Central memory CD4-positive, alpha-beta T cell (primary cell): ENCODE results near the gene SIRT5.
A peak's percentile ranks its signal among the peaks of the same experiment; 100 is the strongest.

Source experiments
- DNase-seq: peaks from one replicate; pipeline ENCODE4 v3.0.0; 2022

The SIRT5 gene

DNA sequence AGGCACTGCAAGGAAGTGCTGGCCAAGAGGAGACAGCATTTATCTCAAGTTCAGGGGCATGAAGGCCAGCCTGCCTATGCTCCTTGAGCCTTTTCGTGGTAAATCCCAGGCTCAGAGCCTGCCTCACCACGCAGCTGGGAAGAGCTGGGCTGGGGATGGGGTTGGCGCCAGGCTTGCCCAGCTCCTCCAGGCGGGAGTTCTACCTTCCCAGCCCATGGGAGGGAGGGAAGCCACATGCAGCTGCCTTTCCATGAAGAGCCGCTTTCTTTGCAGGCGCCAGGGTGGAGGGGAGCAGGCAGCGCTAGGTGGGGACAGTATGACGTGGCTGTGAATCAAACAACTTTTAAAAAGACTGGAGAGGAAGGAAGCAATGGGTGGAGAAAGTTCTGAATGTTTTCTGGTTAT is 19.5 kb upstream of the SIRT5 start:
- no peak for DNase-seq

DNA sequence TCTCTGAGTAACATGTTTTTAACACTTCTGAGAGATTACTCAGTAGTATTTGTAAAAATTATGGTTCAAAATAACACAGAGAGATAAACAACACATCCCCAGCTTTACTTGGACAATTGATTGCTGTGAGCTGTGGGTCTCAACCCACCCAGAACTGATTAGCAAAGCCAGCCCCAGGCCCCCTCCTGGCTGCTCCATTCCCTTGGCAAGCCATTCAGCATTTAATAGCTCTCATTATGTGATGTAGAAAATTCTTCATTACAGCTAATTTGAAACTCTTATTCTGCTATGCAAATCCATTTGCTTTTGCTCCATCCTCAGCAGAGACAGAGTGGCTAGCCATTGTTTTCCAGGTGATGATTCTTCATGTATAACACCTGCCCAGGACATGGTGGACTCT is 16.6 kb upstream of the SIRT5 start:
- no peak for DNase-seq

DNA sequence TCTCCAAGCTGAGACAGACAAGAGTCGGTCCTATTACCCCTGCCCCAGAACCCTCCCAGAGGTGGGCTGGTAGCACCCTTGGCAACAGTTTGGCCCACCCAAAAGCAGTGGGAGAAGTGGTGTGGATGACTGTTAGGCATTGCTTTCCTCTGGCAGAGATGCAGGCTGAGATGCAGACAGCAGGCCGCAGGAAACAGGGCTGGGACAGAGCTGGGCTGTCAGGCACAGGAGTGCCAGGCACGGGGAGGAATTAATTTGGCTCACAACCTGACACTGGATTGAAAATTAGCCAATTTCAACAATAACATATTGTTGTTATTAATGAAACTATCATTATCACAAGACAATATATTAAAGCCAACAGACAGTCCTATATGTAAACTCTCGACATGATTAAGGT is 15.7 kb upstream of the SIRT5 start:
- DNase-seq, result no peak

DNA sequence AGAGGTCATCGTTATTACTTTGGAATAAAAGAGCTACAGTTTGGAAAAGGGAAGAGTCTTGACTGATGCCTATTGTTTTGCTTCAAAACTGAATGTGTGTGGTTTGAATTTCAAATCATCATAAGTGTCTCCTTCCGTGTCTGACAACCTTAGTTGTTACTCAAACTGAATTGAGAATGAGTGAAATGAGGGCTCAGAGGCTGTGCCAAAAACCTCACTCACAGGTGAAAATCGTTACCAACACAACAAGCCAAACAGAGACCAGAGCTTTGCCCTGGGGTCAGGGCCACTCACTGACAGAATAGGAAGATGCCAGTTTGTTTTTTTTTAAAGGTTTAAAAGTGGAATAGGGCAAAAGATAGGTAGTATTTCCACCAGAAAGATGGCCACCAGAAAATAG is 15.2 kb upstream of the SIRT5 start:
- no peak for DNase-seq

GRCh38 chr6:13559968-13560650 is 14.3 kb upstream of the SIRT5 start:
- no peak for DNase-seq

GRCh38 chr6:13560651-13561044 is 13.8 kb upstream of the SIRT5 start:
- DNase-seq, result no peak

DNA sequence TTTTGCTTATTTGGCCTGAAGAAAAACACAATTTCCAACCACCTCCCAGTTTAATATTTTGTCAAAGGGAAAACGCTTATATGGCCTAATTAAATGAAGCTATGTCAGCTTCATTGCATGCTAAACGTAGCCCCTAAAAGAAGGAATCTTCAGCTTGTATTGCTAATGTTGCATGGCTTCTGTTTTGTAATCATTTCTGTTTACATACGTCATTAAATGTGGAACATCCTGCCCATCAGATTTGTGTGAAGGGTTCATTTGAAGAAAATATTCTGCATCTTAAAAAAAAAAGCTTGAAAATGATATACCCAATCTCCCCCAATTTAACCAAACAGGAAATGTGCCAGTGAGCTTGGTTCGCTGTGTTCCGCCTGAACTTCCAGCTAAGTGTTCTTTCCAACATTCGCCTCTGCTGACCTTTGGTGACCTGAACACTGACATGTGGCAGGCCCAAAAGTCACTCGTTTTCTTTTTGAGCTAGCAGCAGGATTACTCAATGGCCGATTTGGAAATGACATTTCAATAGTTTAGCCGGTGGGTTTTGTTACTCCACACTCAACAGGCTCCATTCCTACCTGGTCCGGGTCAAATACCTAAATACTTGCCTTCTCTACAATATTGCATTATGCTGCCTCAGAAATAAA is 12.7 kb upstream of the SIRT5 start:
- no peak for DNase-seq

- no peak for DNase-seq
Measured at GRCh38 chr6:13563009-13563408, 11.4 kb upstream of the SIRT5 start.

GRCh38 chr6:13565921-13566320 is 8.5 kb upstream of the SIRT5 start:
- no peak for DNase-seq

GRCh38 chr6:13566500-13566899 is 7.9 kb upstream of the SIRT5 start:
- no peak for DNase-seq

GRCh38 chr6:13568970-13569369 is 5.4 kb upstream of the SIRT5 start:
- no peak for DNase-seq

- no peak for DNase-seq
Measured at GRCh38 chr6:13572240-13572639, 2.2 kb upstream of the SIRT5 start.

DNA sequence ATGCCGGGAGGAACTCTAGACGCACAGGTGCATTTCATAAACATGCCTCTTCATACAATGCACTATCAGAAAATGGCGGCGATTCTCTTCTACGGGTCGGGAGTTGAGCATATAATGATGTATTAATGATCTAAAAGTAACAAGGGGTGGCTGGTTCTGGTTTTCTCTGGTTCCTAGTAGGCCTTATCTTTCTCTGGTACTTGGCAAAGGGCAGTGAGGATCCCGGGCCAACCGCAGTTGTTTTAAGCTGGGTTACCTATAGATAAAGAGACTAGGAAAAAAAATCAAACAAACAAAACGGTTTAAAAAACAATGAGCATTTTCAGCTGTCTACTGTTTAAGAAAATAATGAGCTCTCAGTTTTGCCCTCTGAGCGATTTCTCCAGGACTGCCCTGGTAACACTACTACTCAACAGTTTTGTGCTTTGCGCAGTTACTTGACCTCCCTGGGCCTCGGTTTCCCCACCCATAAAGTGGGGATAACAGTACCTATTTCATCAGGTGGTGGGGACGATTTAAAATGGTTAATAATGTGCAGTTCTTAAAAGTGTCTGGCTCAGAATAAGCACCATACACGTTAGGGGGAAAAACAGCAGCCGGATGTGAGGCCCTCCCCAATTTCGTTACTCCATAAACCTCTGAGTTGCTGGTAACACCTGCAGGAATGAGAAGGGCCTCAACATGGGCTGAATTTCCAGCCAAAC is 1.3 kb upstream of the SIRT5 start:
- DNase-seq, result no peak

DNA sequence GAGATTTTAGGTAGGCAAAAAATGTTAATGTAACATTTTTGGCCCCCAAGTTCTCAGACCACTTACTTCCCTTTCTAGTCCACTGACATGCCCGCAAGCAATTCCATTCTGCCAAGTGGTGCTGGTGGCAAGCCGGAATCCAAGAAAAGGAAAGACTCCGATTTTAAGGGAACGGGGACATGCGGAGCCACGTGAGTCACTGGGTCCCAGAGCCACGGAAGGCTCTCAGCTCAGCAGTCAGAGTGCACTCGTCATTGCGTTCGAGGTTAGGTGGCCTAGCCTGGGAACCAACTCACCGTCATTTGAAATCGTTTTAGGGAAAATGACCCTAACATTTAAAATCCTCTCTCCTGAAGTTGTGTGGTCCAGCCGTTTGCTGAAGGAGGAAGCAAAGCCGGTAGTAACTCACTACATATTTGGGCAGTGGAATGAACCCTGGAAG is 711 bp upstream of the SIRT5 start:
- no peak for DNase-seq

- peak; percentile 95 for DNase-seq
Measured at GRCh38 chr6:13574149-13574570, 241 bp upstream of the SIRT5 start.

DNA sequence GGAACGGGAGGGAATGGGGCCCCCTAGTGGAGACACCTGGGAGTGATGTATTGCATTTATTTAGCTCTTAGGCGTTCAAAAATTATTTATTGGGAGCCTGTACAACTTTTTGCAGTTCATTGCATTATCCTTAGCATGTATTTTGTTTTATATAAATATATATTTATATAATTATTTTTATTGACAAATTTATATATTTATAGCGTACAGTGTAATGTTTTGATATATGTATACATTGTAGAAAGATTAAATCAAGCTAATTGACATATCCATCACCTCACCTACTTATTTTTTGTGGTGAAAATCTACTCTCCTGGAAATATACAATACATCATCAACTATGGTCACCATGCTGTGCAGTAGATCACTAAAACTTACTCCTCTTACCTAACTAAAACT is 975 bp downstream of the SIRT5 start:
- DNase-seq, result no peak

DNA sequence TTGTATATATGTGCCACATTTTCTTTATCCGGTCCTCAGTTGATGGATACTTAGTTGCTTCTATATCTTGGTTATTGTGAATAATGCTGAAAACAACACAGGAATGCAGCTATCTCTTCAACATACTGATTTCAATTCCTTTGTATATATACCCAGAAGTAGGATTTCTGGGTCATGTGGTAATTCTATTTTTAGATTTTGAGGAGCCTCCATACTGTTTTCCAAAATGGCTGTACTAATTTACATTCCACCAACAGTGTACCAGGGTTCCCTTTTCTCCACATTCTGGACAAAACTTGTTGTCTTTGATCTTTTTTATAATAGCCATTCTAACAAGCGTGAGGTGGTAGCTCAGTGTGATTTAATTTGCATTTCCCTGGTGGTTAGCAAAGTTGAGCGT is 1.6 kb downstream of the SIRT5 start:
- no peak for DNase-seq

- DNase-seq, result no peak
Measured at GRCh38 chr6:13577926-13578325, 3.5 kb downstream of the SIRT5 start.

- DNase-seq, result no peak
Measured at GRCh38 chr6:13579911-13580310, 5.5 kb downstream of the SIRT5 start.

- DNase-seq, result no peak
Measured at GRCh38 chr6:13581700-13582229, 7.4 kb downstream of the SIRT5 start.

GRCh38 chr6:13586603-13587542 is 12.5 kb downstream of the SIRT5 start:
- no peak for DNase-seq

DNA sequence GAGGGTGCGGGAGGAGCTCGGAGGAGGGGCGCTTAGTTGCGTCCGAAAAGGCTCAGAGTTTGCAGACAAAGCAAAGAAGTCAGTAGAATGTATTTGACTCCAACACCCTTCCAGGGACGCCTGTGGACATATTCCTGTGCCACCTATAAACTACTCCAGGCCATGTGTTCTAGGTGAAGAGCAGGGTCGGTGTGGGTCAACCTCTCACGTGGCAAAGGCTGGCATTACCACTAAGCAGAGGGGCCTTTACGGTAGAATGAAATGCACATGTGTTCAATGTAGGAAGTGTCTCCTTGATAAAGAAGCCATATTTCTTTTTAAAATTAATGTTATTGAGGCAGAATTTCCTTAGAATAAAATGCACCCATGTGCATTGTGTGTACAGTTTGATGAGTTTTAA is 15.4 kb downstream of the SIRT5 start:
- DNase-seq, result no peak
